Mammary microvascular endothelial cell (primary cell): ENCODE results near the gene RAB11B. TPM values are rescaled to one million over a fixed set of nuclear protein-coding genes. Genes with fewer than 3 reads are reported as not detected.

ENCODE experiments used
- total RNA-seq: library from RNA; depleted of rRNA; stranded (reverse); fragments of >200 nt; gene quantifications from 2 replicates; pipeline ENCODE4 v1.2.3, GENCODE V29; 2015

The RAB11B gene
- 18.7 and 22.5 TPM in 2 replicates for total RNA-seq

GRCh38 chr19:8389891-8390616 lies at the start of gene RAB11B:
RAB11B (plus strand) TSS chr19:8390360; CDS start chr19:8390417, 57 bp downstream.

GRCh38 chr19:8342684-8343482 lies 47.3 kb upstream of the RAB11B start, which contains the start of gene KANK3:
KANK3 (minus strand) TSS chr19:8343262; CDS start chr19:8337828, 5,434 bp downstream.

GRCh38 chr19:8363803-8364771 lies 26.1 kb upstream of the RAB11B start, which contains the start of gene ANGPTL4:
ANGPTL4 (plus strand) TSS chr19:8364155; CDS start chr19:8364322, 167 bp downstream.

GRCh38 chr19:8412783-8413628 lies 22.8 kb downstream of the RAB11B start, which contains the start of gene MARCHF2:
MARCHF2 (plus strand) TSS chr19:8413305; CDS start chr19:8421841, 8,536 bp downstream.

GRCh38 chr19:8444677-8445487 lies 54.7 kb downstream of the RAB11B start, which contains the start of gene HNRNPM:
HNRNPM (plus strand) TSS chr19:8444975; CDS start chr19:8444999, 24 bp downstream.

Other genes with a start within 250 kb of the RAB11B start
- gene FBN3, start 240.8 kb upstream of the RAB11B start, total RNA-seq, result not detected in 2 replicates
- 5.5 and 8.3 TPM in 2 replicates for gene CERS4, start 181.0 kb upstream of the RAB11B start, total RNA-seq
- 175 and 195 TPM in 2 replicates for gene CD320, start 82.0 kb upstream of the RAB11B start, total RNA-seq
- 67.2 and 68.6 TPM in 2 replicates for gene NDUFA7, start 69.0 kb upstream of the RAB11B start, total RNA-seq
- gene RPS28, start 68.9 kb upstream of the RAB11B start, total RNA-seq, result 392 and 426 TPM in 2 replicates
- gene KANK3, start 47.1 kb upstream of the RAB11B start, total RNA-seq, result 33.0 and 40.5 TPM in 2 replicates
- 10.7 TPM in 2 replicates for gene ANGPTL4, start 26.2 kb upstream of the RAB11B start, total RNA-seq
- 153 and 159 TPM in 2 replicates for gene MARCHF2, start 22.9 kb downstream of the RAB11B start, total RNA-seq
- gene HNRNPM, start 54.6 kb downstream of the RAB11B start, total RNA-seq, result 101 and 103 TPM in 2 replicates
- gene PRAM1, start 112.3 kb downstream of the RAB11B start, total RNA-seq, result not detected in 2 replicates
- 2.9 and 5.9 TPM in 2 replicates for gene ZNF414, start 123.8 kb downstream of the RAB11B start, total RNA-seq
- gene MYO1F, start 187.1 kb downstream of the RAB11B start, total RNA-seq, result 0.07 and 0.34 TPM in 2 replicates
- 11.8 and 12.3 TPM in 2 replicates for gene ADAMTS10, start 220.4 kb downstream of the RAB11B start, total RNA-seq
- gene NFILZ, start 240.3 kb downstream of the RAB11B start, total RNA-seq, result not detected in 2 replicates